DMS 273 (cell line): Measurements from ENCODE around the gene SHMT1.
"Not testable (repeated sequence)": the region's sequence is repeated elsewhere in the genome, so short reads cannot be mapped to it uniquely, and the experiment has no call there.

Experiments
- DNase-seq: peaks from one replicate; lab custom pipeline; 2025; ENCODE audit not compliant: unreplicated experiment; lab: John Stamatoyannopoulos, UW

SHMT1 gene

DNA sequence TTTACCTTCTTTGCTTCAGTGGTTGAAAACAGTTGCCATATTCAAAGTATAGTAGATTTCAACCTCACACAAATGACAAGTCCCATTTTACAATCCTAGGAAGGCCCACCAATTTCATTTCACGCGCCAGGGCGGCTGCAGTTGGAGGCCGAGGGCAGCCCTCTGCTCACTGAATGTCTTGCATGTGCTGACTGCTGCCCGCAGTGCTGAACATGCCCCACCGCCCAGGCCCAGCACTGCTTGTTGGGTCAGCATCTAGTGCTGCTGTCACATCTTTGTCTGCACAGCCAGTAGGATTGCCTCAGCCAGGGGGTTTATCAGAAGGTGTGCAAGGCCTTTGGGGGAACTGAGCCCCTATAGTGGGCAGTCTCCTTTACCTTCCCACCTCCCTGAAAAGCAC is 36.8 kb downstream of the SHMT1 start:
- DNase-seq, result no peak

DNA sequence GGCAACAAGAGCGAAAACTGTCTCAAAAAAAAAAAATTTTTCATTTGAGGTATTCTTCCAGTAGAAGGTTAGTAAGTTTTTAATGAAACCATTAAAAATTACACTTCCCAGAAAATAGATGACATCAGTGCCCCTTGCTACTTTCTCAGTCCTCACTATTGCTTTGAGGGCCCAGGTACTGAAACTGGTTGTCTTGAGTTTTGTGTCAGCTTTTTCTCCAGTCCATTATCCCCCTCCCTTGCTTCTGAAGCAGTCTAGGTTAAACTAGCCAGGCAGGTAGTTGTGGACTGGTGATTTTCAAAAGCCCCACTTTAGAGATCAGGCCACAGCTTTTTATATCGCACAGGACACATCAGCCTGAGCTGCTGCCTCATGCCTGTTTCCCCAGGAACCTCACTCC is 37.3 kb downstream of the SHMT1 start:
- DNase-seq, result no peak

DNA sequence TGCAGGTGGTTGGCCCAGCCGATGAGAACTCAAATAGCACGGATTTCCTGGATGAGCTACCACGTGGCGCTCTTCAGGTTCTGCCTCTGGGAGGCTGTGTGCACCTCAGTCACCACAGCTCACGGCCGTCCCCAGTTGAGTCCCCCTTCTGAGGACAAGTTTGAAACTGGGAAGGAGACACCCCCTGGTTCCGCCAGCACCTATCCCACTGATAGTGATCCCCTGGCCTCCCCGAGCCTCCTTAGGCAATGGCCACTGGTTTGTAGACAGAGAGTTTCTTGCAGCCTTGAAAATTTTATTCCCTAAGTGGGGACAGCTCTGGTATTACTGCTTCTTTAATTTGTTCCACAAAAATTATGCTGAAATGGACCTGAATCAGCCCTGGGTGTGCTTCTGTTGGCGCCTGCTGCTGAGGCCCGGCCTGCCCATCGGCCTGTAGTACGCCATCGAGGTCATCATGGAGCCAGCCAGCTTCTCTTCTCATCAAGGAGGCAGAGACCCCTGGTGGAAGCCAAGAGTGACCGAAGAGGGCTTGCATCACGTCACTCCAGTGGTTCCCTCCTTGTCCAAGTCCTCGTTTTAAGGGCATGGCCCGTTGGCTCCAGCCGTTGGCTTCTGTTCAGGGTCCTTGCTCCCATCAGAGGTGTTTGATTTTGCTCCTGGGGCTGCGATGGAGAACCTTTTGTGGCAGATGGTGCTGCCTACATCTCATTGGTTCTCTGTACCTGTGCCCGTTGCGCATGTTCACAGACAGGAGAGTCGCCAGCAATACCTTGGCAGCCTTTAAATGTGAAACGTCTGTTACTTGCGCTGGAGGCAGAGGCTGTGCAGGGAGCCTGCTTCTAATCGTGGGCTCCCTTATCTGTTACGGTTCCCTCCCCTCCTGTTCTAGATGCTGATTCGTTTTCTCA is 39.0 kb downstream of the SHMT1 start:
- DNase-seq, result no peak

DNA sequence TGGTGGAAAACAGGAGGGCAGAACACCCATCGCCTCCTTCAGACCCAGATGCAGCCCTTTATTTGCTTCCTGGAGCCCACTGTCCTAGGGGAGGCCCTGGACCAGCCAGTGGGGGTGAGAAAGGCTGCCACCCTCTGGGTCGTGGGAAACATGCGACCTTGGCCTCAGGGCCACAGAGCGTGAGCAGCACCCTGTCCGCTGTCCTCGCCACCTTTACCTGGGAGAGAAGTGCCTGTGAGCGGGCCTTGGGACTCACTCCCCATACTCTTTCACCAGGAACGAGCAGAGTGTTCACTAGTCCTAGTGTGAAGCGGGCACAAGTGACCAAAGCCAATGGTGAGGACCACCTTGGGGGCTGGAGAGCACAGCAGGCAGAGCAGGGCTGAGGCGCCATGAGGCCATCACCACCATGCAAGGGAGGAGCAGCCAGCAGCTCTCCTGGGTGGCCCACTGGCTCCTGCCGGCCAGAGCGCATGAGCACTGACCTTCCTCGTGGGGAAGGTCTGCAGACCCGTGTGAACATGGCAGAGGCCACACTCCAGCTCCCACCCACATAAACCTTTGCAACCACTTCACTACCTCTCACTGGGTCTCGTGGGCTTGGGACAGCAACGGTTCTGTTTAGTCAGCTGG is 39.7 kb downstream of the SHMT1 start:
- no peak for DNase-seq

DNA sequence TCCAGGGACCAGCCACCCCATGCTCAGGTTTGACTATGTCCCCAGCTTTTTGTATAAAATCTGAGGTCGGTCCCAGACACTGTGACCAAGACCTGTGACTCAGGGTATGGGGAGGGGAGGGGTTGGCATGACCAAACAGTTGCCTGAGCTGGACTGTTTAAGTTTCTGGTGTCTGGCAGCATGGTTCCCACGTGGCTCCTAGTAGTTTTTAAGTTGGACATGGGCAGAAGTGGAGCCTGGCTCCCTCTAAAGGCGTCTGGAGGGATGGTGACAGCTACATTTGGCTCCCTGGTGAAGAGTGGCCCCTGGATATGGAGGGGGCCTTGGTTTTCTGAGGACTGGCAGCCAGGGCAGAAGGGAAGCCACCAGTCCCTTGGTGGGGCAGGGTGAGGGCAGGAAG is 40.3 kb downstream of the SHMT1 start:
- peak; percentile 16 for DNase-seq

DNA sequence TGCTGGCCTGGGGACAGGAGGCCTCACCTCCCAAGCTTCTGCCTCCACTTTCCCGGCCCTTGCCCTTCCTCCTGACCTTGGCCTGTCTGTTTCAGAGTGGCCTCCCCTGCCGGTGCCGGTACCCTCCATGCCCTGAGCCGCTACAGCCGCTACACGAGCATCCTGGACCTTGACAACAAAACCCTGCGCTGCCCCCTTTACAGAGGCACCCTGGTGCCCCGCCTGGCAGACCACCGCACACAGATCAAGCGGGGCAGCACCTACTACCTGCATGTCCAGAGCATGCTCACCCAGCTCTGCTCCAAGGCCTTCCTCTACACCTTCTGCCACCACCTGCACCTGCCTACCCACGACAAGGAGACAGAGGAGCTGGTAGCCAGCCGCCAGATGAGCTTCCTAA is 40.8 kb downstream of the SHMT1 start:
- no peak for DNase-seq

DNA sequence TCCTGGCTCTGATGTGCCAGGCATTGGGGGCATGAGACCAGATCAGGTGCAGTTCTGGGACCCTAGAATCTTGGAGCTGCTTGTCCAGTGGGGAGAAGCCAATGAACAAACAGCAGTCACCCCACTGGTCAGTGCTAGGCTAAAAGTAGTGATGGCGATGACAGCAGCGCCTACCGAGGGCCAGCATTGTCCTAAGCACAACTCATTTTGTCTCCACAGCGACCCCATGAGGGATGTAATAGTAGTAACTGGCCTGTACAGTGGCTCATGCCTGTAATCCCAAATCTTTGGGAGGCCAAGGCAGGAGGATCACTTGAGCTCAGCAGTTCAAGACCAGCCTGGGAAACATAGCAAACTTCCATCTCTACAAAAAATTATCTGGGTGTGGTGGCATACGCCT is 42.0 kb downstream of the SHMT1 start:
- no peak for DNase-seq

DNA sequence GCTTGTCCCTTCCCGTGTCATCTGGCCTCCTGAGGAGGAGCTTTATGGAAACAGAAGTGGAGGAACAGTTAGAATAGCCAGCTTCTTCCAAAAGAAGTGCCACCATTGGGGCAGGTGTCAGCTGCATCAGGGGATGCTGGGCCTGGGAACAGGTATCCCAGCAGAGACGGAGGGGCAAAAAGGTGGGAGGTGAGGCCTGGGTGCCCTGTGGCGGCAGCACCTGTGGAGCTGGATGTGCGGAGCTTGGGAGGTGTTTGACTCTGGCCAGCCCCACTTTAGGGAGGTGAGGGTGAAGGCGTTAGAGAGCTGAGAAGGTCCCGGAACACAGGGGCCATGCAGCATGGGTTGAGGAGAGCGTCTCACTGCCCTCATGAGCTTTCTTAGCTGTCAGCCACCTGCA is 43.0 kb downstream of the SHMT1 start:
- DNase-seq, result no peak

DNA sequence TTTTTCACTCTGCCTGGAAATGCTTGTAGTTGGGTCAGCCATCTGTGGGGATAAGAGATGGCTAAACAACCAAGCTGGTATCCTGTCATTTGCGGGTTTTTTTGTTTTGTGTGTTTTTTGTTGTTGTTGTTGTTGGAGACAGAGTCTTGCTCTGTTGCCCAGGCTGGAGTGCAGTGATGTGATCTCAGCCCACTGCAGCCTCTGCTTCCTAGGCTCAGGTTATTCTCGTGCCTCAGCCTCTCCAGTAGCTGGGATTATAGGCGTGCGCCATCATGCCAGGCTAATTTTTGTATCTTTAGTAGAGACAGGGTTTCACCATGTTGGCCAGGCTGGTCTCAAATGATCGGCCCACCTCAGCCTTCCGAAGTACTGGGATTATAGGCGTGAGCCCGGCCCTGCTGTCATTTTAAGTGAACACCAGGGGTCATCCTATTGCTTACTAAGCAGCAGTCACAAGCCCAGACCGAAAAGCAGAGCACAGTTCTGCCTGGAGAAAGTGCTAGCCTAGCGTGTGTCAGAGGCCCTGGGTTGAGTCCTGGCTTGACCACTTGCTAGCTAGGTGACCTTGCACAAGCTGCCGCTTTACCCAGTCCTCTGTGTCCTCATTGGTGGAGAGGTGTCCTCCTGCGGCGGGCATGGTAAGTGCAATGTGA is 43.6 kb downstream of the SHMT1 start:
- DNase-seq, result peak; percentile 55

DNA sequence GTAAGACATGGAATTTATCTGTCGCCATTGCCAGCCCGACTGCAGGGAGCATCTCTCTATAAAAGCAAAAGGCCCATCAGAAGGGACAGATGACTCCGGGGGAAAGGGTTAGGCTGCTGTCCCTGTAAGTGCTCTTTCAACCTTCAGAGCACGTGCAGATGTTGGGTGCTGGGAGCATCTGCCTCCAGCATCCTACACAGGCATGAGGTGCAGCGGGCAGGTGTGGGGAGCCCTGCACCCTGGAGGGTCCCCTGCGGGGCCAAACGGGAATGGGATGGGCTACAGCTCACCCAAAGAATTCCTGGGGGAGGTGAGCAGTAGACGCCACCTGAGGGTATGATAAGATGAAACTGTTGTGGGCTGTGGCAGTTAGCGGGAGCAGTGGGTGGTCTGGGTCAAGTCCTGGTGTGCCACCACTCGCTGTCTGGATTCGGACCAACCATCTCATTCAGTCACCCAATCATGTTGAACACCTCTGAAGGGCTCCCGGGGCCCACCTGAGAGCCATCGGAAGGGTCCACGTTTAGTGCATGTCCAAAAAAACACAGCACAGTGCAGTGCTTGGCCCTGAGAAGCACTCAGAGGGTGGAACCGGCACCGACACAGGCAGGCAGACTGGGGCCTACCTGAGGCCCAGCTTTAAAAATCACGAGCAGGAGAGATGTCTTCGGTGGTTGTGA is 44.4 kb downstream of the SHMT1 start:
- DNase-seq, result no peak

DNA sequence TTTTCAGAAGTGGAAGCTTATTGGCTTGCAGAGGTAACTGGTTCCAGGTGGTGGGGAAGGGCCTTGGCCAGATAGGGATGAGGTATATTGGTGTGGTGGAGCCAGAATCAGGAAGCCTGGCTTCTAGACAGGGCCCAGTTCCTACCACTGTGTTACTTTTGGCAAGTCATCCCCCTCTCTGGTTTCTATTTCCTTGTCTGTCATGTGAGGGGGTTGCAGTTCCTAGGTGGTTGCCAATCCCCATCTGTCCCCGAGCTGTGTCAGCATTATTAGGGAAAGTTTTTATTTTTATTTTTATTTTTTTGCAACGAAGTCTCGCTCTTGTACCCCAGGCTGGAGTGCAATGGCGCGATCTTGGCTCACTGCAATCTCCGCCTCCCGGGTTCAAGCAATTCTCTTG is 45.2 kb downstream of the SHMT1 start:
- DNase-seq, result no peak

DNA sequence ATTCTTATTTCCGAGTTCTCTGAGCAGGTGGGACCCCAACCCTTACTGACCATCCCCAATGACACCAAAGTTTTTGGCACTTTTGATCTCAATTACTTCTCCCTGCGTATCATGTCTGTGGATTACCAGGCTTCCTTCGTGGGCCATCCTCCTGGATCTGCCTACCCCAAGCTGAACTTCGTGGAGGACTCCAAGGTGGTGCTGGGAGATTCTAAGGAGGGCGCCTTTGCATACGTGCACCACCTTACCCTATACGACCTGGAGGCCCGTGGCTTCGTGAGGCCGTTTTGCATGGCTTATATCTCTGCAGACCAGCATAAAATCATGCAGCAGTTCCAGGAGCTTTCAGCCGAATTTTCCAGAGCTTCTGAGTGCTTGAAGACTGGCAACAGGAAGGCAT is 47.4 kb downstream of the SHMT1 start:
- DNase-seq, result no peak

DNA sequence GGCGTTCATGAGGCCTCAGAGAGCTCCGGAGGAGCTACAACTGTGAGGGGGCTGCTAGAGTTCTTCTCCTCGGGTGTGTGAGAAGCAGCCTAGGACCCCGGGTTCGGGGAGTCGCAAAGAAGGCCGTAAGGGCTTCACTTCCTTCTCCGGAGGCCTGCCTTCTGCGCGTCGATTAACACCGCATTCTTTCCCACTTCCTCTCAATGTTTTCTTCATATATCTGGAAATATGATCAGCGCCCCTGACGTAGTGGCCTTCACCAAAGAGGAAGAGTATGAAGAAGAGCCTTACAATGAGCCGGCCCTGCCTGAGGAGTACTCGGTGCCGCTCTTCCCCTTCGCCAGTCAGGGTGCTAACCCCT is 47.8 kb downstream of the SHMT1 start:
- no peak for DNase-seq

DNA sequence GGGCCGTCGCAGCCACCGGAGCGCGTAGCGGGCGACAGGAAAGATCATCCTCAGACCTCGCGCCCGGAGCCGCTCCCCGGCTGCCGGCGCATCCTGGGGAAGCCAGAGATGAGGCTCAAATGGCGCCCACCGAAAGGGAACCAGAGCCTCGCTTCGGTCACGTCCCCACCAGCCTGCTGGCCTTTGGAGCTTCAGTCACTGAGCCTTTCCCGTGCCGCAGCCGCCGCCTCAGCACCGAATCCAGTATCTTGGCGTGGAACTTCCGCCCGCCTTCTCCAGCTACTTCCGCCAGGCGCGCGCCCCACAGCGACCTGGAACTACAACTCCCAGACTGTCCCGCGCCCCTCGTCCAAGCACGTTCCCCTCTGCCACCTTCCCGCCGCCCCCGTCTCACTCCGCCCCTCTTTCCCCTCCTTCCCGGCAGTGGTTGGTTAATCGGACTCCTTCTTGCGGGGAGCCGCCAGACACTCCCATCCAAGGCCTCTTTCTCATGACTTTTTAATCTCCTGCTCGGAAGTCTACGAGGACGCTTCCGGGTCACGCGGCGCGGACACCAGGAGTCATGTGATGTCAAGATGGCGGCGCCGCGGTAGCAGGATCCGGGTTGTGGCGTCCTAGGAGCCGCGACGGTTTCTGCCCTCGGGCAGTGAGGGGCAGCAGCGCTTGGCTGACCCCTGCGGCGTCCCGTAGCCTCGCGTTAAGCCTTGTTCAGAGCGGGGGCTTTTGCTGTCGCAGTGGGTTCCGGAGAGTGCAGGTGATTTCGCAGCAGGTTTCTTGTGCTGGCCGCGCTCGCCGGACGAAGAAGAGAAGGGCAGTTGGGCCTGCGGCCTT is 48.4 kb downstream of the SHMT1 start, which contains the start of the genes SMCR8 and TOP3A:
TSS of gene SMCR8 (plus strand) at position 563 of the 831 bp plus-strand sequence. CDS start 497 bp downstream, outside the sequence.
TSS of gene TOP3A (minus strand) at position 264 of the 831 bp plus-strand sequence. CDS start at position 48, 216 bp downstream.
- DNase-seq, result peak; percentile 96

DNA sequence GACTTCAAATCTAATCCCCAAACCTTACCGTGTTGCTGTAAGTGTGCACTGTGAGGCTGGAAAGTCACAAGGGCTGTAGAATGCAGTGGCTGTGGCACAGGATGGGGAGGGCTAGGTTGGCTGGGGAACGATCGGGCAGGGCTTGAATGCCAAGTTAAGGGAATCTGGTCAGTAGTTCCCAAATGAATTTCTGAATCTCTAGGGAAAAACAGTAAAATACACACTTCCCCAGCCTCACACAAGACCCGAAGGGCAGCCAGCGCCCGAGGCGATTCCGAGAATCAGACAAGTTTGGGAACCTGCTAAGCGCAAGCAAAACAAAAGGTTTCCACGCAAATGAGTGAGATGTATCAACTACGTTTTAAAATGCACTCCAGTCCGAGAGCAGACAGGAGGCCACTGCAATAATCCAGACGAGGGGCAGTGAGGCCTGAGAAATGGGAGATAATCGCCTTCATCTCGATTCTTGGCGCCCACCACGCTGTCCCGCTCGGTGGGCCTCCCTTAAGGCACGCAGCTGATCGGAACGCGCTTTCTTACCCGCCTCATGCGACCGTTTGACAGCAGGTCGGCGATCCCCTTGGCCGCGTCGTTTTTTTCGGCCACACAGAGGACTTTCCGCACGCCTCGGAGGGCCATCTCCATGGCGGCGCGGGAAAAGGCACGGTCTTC is 49.2 kb downstream of the SHMT1 start:
- peak; percentile 70 for DNase-seq

DNA sequence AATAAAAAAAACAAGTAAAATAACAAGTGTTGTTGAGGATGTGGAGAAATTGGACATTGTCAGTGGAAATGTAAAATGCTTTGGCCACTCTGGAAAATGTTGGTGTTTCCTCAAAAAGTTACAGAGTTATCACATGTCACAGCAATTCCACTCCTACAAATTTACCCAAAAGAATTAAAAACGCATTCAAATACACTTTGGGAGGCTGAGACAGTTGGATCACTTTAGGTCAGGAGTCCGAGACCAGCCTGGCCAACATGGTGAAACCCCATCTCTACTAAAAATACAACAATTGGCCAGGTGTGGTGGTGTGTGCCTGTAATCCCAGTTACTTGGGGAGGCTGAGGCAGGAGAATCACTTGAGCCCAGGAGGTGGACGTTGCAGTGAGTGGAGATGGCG is 54.1 kb downstream of the SHMT1 start:
- DNase-seq, result no peak

DNA sequence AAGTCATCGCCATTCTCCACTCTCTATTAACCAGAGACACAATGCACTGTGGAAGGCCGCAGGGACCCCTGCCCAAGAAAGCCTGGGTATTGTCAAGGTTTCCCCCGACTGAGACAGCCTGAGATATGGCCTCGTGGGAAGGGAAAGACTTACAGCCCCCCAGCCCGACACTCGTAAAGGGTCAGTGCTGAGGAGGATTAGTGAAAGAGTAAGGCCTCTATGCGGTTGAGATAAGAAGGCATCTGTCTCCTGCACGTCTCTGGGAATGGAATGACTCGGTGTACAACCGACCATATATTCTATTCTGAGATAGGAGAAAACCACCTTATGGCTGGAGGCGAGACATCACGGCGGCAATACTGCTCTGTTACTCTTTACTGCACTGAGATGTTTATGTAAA is 60.1 kb downstream of the SHMT1 start:
- not testable (repeated sequence) for DNase-seq

DNA sequence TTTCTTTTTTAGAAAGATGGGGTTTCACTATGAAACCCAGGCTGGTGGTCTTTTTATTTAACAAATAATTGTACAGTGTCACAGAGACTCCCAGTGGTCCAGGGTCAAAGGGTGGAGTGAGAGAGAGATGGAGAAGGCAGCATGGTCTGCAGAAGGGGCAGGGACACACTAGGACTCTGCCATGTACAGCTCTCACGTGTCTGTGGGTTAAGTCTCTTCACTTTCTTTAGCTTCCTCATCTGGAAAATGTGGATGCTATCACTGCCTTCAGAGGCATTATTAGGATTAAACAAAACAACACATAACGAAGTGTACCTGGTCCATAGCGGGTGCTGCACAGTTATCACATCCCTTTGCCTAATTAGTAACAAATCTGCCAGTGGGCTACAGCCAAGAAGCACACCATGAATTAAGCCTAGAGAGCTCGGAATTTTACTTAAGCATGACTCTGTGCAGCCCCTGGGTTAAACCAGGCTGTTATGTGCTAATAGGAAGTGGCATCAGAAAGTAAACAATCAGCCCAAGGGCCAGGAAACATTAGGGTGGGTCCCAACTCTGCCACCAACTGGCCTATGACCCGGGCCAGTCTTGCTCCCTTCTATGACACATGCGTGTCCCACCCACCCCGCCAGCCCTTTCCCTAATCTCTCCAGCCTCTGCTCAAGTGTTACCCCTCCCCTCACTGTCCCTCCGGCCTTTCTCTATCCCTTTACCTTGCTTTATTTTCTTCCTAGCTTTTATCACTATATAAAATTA is 62.4 kb downstream of the SHMT1 start:
- no peak for DNase-seq

DNA sequence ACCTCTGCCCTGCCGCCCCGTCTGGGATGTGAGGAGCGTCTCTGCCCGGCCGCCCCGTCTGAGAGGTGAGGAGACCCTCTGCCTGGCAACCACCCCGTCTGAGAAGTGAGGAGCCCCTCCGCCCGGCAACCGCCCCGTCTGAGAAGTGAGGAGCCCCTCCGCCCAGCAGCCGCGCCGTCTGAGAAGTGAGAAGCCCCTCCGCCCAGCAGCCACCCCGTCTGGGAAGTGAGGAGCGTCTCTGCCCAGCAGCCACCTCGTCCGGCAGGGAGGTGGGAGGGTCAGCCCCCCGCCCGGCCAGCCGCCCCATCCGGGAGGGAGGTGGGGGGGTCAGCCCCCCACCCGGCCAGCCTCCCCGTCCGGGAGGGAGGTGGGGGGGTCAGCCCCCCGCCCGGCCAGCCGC is 65.3 kb downstream of the SHMT1 start:
- DNase-seq, result not testable (repeated sequence)
